SK-N-SH treated with all-trans-retinoic acid at 6 μM for 48 hours (cell line): ENCODE measurements around the gene CNDP1.

Source experiments
- ATAC-seq: fragments of 200-7000 bp; cut with Tn5 transposase; 3 replicates; pipeline ENCODE4 v1.9.1; 2020; ENCODE audit warnings: mild to moderate bottlenecking, moderate library complexity
- ARNTL ChIP-seq: fragments of 450-650 bp; formaldehyde crosslinking; IDR thresholded peaks from 2 replicates; pipeline ENCODE4 v1.5.0; 2020; ENCODE audit warnings: low read depth, mild to moderate bottlenecking, moderate library complexity, borderline replicate concordance
- BACH2 ChIP-seq: fragments of 250-450 bp; sonication (Bioruptor Pico); IDR thresholded peaks from 2 replicates; pipeline ENCODE4 v1.9.0; 2021; ENCODE audit warnings: mild to moderate bottlenecking, borderline replicate concordance
- CREB5 ChIP-seq: fragments of 250-450 bp; sonication (Bioruptor Pico); IDR thresholded peaks from 2 replicates; pipeline ENCODE4 v1.5.1; 2020; ENCODE audit warnings: low read depth, mild to moderate bottlenecking, moderate library complexity
- CSDC2 ChIP-seq: fragments of 250-450 bp; sonication (Bioruptor Pico); IDR thresholded peaks from 2 replicates; pipeline ENCODE4 v1.5.0; 2020; ENCODE audit warnings: mild to moderate bottlenecking, moderate library complexity
- CSRNP3 ChIP-seq: fragments of 250-450 bp; sonication (Bioruptor Pico); IDR thresholded peaks from 2 replicates; pipeline ENCODE4 v1.5.1; 2021; ENCODE audit warnings: mild to moderate bottlenecking, moderate library complexity
- ESRRG ChIP-seq: fragments of 250-450 bp; sonication (Bioruptor Pico); IDR thresholded peaks from 2 replicates; pipeline ENCODE4 v1.6.1; 2021; ENCODE audit warnings: mild to moderate bottlenecking
- GLIS3 ChIP-seq: fragments of 250-450 bp; sonication (Bioruptor Pico); IDR thresholded peaks from 2 replicates; pipeline ENCODE4 v1.5.0; 2020; ENCODE audit warnings: mild to moderate bottlenecking, moderate library complexity
- ISL1 ChIP-seq: fragments of 250-450 bp; sonication (Bioruptor Pico); IDR thresholded peaks from 2 replicates; pipeline ENCODE4 v2.1.2; 2022; ENCODE audit warnings: mild to moderate bottlenecking, moderate library complexity
- OSR1 ChIP-seq: fragments of 250-450 bp; sonication (Bioruptor Pico); IDR thresholded peaks from 2 replicates; pipeline ENCODE4 v1.8.0; 2022; ENCODE audit warnings: moderate library complexity, mild to moderate bottlenecking, inconsistent platforms
- PATZ1 ChIP-seq: fragments of 250-450 bp; sonication (Bioruptor Pico); IDR thresholded peaks from 2 replicates; pipeline ENCODE4 v1.8.0; 2020; ENCODE audit warnings: mild to moderate bottlenecking, moderate library complexity, borderline replicate concordance
- POU6F1 ChIP-seq: fragments of 250-450 bp; sonication (Bioruptor Pico); IDR thresholded peaks from 2 replicates; pipeline ENCODE4 v1.8.0; 2021; ENCODE audit warnings: low read depth, mild to moderate bottlenecking, moderate library complexity, borderline replicate concordance
- PPARA ChIP-seq: fragments of 250-450 bp; sonication (Bioruptor Pico); IDR thresholded peaks from 2 replicates; pipeline ENCODE4 v1.5.0; 2020; ENCODE audit warnings: mild to moderate bottlenecking, borderline replicate concordance
- RARB ChIP-seq: fragments of 250-450 bp; sonication (Bioruptor Pico); IDR thresholded peaks from 2 replicates; pipeline ENCODE4 v1.8.0; 2021; ENCODE audit warnings: mild to moderate bottlenecking, moderate library complexity
- SNAI2 ChIP-seq: fragments of 250-450 bp; sonication (Bioruptor Pico); IDR thresholded peaks from 2 replicates; pipeline ENCODE4 v1.5.0; 2020; ENCODE audit warnings: mild to moderate bottlenecking, moderate library complexity
- TCF4 ChIP-seq: fragments of 250-450 bp; sonication (Bioruptor Pico); IDR thresholded peaks from 2 replicates; pipeline ENCODE4 v1.8.0; 2021; ENCODE audit warnings: mild to moderate bottlenecking, moderate library complexity, borderline replicate concordance
- TOX ChIP-seq: fragments of 250-450 bp; sonication (Bioruptor Pico); IDR thresholded peaks from 2 replicates; pipeline ENCODE4 v1.8.0; 2021; ENCODE audit warnings: mild to moderate bottlenecking, moderate library complexity, borderline replicate concordance
- TSHZ2 ChIP-seq: fragments of 250-450 bp; sonication (Bioruptor Pico); IDR thresholded peaks from 2 replicates; pipeline ENCODE4 v1.5.0; 2020; ENCODE audit warnings: mild to moderate bottlenecking, moderate library complexity
- ZC3H10 ChIP-seq: fragments of 250-450 bp; sonication (Bioruptor Pico); IDR thresholded peaks from 2 replicates; pipeline ENCODE4 v1.5.1; 2021; ENCODE audit warnings: mild to moderate bottlenecking, moderate library complexity
- ZFP3 ChIP-seq: fragments of 250-450 bp; sonication (Bioruptor Pico); IDR thresholded peaks from 2 replicates; pipeline ENCODE4 v1.5.0; 2020; ENCODE audit warnings: mild to moderate bottlenecking, moderate library complexity
- ZFP30 ChIP-seq: fragments of 450-650 bp; formaldehyde crosslinking; IDR thresholded peaks from 2 replicates; pipeline ENCODE4 v1.5.0; 2022; ENCODE audit warnings: mild to moderate bottlenecking, moderate library complexity
- ZNF70 ChIP-seq: fragments of 450-650 bp; formaldehyde crosslinking; IDR thresholded peaks from 2 replicates; pipeline ENCODE4 v1.5.0; 2020; ENCODE audit warnings: mild to moderate bottlenecking, moderate library complexity
- ZNF8 ChIP-seq: fragments of 450-650 bp; formaldehyde crosslinking; IDR thresholded peaks from 2 replicates; pipeline ENCODE4 v1.5.0; 2020; ENCODE audit warnings: mild to moderate bottlenecking, moderate library complexity

Gene CNDP1

GRCh38 chr18:74589021-74589420 lies 54.7 kb downstream of the CNDP1 start:
- ATAC-seq, result no peak; the same call in 2 of the 3 replicates
- no peak for TF ChIP-seq CREB5 (CRISPR knock-in tag)
- no peak for TF ChIP-seq ZC3H10 (CRISPR knock-in tag)
- no peak for TF ChIP-seq ARNTL (CRISPR knock-in tag)
- no peak for TF ChIP-seq POU6F1 (CRISPR knock-in tag)
- no peak for TF ChIP-seq RARB (CRISPR knock-in tag)
- no peak for TF ChIP-seq PATZ1 (CRISPR knock-in tag)
- TF ChIP-seq ZNF70 (CRISPR knock-in tag), result no peak
- TF ChIP-seq ZFP30 (CRISPR knock-in tag), result no peak
- TF ChIP-seq ISL1, result no peak
- no peak for TF ChIP-seq TOX
- TF ChIP-seq PPARA (CRISPR knock-in tag), result no peak
- TF ChIP-seq BACH2 (CRISPR knock-in tag), result no peak
- TF ChIP-seq ZNF8 (CRISPR knock-in tag), result no peak
- no peak for TF ChIP-seq GLIS3
- TF ChIP-seq CSRNP3 (CRISPR knock-in tag), result no peak

- no peak for ATAC-seq
- TF ChIP-seq BACH2 (CRISPR knock-in tag), result no peak
- TF ChIP-seq CREB5 (CRISPR knock-in tag), result no peak
- TF ChIP-seq ESRRG (CRISPR knock-in tag), result no peak
- no peak for TF ChIP-seq TCF4 (CRISPR knock-in tag)
- TF ChIP-seq RARB (CRISPR knock-in tag), result no peak
- no peak for TF ChIP-seq TSHZ2 (CRISPR knock-in tag)
- TF ChIP-seq ZNF70 (CRISPR knock-in tag), result no peak
- no peak for TF ChIP-seq OSR1 (CRISPR knock-in tag)
- TF ChIP-seq CSDC2 (CRISPR knock-in tag), result no peak
- no peak for TF ChIP-seq ZFP30 (CRISPR knock-in tag)
Observed at GRCh38 chr18:74589811-74590210, 55.5 kb downstream of the CNDP1 start.

GRCh38 chr18:74590671-74591070 lies 56.4 kb downstream of the CNDP1 start:
- no peak for ATAC-seq
- TF ChIP-seq RARB (CRISPR knock-in tag) (no peak), BACH2 (CRISPR knock-in tag) (no peak), TCF4 (CRISPR knock-in tag) (no peak), PATZ1 (CRISPR knock-in tag) (no peak), ZFP30 (CRISPR knock-in tag) (no peak), ZNF70 (CRISPR knock-in tag) (no peak), POU6F1 (CRISPR knock-in tag) (no peak), ISL1 (no peak), ZFP3 (no peak), ESRRG (CRISPR knock-in tag) (no peak), SNAI2 (CRISPR knock-in tag) (no peak), ARNTL (CRISPR knock-in tag) (no peak)
